ENCODE measurements around the gene CHCHD3.

The CHCHD3 gene

DNA sequence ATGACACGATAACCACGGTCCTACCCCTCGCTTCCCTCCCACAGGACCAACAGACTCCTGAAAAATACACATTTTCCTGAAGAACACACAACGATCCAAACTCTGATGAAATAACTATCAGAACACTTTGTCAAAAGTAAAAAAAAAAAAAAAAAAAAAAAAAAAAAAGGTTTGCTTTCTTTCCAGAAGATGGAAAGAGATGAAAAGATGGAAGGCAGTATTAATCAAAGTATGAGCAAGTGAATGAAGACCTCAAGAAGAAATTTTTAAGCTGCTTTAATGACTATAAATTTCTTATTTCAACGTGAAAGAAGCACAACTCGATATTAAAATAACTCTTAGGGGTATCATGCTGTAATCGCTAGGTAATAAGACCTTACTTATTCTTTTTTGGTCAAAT lies 202.3 kb downstream of the CHCHD3 start:
- no peaks in the 10 kb centered on the region for H3K9me3 ChIP-seq (ENCODE audit: control insufficient read depth, insufficient read depth, low read depth, low read length)
- peaks cover 8% of the 10 kb centered on the region for H3K4me1 ChIP-seq (ENCODE audit: control insufficient read depth, insufficient read depth, low read length)
- POLR2A ChIA-PET: no interaction called here
- CTCF ChIA-PET: no interaction called here
- H3K4me3 ChIP-seq (ENCODE audit: low read depth, low read length): no peak overlapping the region
- H3K36me3 ChIP-seq (ENCODE audit: control insufficient read depth in 2 of 2, insufficient read depth in 1 of 2, low read length in 2 of 2): no peaks in the 10 kb centered on the region
- H3K27ac ChIP-seq (ENCODE audit: extremely low read depth, low read depth, low read length): no peak overlapping the region
- TF ChIP-seq, protein P1, sequence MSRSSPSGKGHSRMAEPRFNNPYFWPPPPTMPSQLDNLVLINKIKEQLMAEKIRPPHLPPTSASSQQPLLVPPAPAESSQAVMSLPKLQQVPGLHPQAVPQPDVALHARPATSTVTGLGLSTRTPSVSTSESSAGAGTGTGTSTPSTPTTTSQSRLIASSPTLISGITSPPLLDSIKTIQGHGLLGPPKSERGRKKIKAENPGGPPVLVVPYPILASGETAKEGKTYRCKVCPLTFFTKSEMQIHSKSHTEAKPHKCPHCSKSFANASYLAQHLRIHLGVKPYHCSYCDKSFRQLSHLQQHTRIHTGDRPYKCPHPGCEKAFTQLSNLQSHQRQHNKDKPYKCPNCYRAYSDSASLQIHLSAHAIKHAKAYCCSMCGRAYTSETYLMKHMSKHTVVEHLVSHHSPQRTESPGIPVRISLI (tag by site-specific recombination; IDR thresholded peaks at IDR 0.05): peak; percentile 51; the same call in 1 of the 2 replicates
- no peak for TF ChIP-seq ZNF791 (tag by site-specific recombination; IDR thresholded peaks at IDR 0.05)
- peak; percentile 57; the same call in 1 of the 2 replicates for TF ChIP-seq ZBTB17 (tag by site-specific recombination; IDR thresholded peaks at IDR 0.05)
- no peak for TF ChIP-seq ZNF311 (tag by site-specific recombination; IDR thresholded peaks at IDR 0.05; ENCODE audit: borderline replicate concordance)

DNA sequence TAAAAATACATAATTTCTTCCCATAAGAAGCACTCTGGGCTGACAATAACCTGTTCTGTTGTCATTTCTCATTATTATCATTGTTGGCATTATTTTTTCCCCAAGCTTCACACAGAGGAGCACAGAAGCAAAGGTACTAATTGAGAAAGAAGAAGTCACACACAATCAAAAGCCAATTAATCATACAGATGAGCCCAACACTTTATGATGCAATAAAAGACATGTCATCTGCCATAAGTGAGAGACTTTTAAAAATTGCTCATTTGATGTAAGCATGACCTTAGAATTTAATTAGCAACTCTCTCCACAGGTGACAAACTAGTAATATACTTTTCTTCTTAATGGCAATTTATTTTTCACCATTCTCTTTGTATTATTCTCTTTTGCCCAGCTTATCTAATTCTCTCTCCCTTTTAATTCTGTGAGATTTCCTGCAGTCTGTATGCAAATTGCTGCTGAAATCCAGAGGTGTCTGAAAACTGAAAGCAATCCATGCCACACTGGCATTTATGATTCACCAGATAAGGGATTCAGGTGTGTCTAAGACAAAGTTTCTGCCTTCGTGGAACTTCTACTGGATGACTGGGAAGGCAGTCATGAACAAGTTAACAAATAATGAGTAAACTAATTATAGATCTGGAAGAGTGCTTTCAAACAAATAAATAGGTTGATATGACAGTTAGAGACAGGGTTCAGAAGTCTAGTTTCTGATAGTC lies 203.5 kb downstream of the CHCHD3 start:
- ChIA-PET POLR2A (no interaction called here), CTCF (no interaction called here)
- no peak overlapping the region for H3K4me3 ChIP-seq (ENCODE audit: low read depth, low read length)
- H3K9me3 ChIP-seq (ENCODE audit: control insufficient read depth, insufficient read depth, low read depth, low read length): no peaks in the 10 kb centered on the region
- no peaks in the 10 kb centered on the region for H3K36me3 ChIP-seq (ENCODE audit: control insufficient read depth in 2 of 2, insufficient read depth in 1 of 2, low read length in 2 of 2)
- peaks cover 8% of the 10 kb centered on the region for H3K4me1 ChIP-seq (ENCODE audit: control insufficient read depth, insufficient read depth, low read length)
- TF ChIP-seq, protein P2, sequence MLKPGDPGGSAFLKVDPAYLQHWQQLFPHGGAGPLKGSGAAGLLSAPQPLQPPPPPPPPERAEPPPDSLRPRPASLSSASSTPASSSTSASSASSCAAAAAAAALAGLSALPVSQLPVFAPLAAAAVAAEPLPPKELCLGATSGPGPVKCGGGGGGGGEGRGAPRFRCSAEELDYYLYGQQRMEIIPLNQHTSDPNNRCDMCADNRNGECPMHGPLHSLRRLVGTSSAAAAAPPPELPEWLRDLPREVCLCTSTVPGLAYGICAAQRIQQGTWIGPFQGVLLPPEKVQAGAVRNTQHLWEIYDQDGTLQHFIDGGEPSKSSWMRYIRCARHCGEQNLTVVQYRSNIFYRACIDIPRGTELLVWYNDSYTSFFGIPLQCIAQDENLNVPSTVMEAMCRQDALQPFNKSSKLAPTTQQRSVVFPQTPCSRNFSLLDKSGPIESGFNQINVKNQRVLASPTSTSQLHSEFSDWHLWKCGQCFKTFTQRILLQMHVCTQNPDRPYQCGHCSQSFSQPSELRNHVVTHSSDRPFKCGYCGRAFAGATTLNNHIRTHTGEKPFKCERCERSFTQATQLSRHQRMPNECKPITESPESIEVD (tag by site-specific recombination; IDR thresholded peaks at IDR 0.05): 0 out of 2 replicates have a peak, but pooled peaks have one; percentile 43
- peak; percentile 60 for TF ChIP-seq FEZF1 (tag by site-specific recombination; IDR thresholded peaks at IDR 0.05)
- TF ChIP-seq, protein P3, sequence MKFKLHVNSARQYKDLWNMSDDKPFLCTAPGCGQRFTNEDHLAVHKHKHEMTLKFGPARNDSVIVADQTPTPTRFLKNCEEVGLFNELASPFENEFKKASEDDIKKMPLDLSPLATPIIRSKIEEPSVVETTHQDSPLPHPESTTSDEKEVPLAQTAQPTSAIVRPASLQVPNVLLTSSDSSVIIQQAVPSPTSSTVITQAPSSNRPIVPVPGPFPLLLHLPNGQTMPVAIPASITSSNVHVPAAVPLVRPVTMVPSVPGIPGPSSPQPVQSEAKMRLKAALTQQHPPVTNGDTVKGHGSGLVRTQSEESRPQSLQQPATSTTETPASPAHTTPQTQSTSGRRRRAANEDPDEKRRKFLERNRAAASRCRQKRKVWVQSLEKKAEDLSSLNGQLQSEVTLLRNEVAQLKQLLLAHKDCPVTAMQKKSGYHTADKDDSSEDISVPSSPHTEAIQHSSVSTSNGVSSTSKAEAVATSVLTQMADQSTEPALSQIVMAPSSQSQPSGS (tag by site-specific recombination; IDR thresholded peaks at IDR 0.05; ENCODE audit: low read depth): no peak
- TF ChIP-seq ZEB2 (tag by site-specific recombination; IDR thresholded peaks at IDR 0.05): 0 out of 2 replicates have a peak, but pooled peaks have one; percentile 40
- H3K27ac ChIP-seq (ENCODE audit: extremely low read depth, low read depth, low read length): no peak overlapping the region

DNA sequence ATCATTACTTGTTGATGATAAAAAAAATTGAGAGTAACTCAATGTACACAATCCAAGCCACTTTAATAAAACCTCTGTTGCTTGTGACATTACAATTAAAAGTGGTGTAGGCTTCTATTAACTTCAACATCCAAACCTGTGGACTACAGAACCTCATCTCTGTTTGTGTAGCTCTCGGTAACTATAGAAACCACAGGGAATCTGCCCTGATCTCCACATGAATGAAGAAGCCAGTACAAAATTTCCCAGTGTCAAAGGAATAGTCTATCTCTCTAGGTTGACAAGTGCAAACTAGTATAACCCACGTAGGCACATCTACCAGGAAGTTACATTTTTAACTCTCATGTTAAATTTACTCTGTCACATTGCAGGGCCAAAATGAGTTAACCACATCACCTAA lies 204.3 kb downstream of the CHCHD3 start:
- no peak overlapping the region for H3K27ac ChIP-seq (ENCODE audit: extremely low read depth, low read depth, low read length)
- H3K36me3 ChIP-seq (ENCODE audit: control insufficient read depth in 2 of 2, insufficient read depth in 1 of 2, low read length in 2 of 2): no peaks in the 10 kb centered on the region
- ChIA-PET POLR2A (no interaction called here), CTCF (no interaction called here)
- H3K9me3 ChIP-seq (ENCODE audit: control insufficient read depth, insufficient read depth, low read depth, low read length): no peaks in the 10 kb centered on the region
- peaks cover 8% of the 10 kb centered on the region for H3K4me1 ChIP-seq (ENCODE audit: control insufficient read depth, insufficient read depth, low read length)
- H3K4me3 ChIP-seq (ENCODE audit: low read depth, low read length): no peak overlapping the region
- no peak for TF ChIP-seq ZNF600 (tag by site-specific recombination; IDR thresholded peaks at IDR 0.05)
- no peak for TF ChIP-seq ZNF239 (tag by site-specific recombination; IDR thresholded peaks at IDR 0.05)
- TF ChIP-seq ZFP37 (tag by site-specific recombination; IDR thresholded peaks at IDR 0.05): no peak
- no peak for TF ChIP-seq ZNF426 (tag by site-specific recombination; IDR thresholded peaks at IDR 0.05)
- TF ChIP-seq, protein P4, sequence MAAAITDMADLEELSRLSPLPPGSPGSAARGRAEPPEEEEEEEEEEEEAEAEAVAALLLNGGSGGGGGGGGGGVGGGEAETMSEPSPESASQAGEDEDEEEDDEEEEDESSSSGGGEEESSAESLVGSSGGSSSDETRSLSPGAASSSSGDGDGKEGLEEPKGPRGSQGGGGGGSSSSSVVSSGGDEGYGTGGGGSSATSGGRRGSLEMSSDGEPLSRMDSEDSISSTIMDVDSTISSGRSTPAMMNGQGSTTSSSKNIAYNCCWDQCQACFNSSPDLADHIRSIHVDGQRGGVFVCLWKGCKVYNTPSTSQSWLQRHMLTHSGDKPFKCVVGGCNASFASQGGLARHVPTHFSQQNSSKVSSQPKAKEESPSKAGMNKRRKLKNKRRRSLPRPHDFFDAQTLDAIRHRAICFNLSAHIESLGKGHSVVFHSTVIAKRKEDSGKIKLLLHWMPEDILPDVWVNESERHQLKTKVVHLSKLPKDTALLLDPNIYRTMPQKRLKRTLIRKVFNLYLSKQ (tag by site-specific recombination; IDR thresholded peaks at IDR 0.05; ENCODE audit: borderline replicate concordance): no peak
- no peak for TF ChIP-seq WT1 (tag by site-specific recombination; IDR thresholded peaks at IDR 0.05)
- TF ChIP-seq, protein P5, sequence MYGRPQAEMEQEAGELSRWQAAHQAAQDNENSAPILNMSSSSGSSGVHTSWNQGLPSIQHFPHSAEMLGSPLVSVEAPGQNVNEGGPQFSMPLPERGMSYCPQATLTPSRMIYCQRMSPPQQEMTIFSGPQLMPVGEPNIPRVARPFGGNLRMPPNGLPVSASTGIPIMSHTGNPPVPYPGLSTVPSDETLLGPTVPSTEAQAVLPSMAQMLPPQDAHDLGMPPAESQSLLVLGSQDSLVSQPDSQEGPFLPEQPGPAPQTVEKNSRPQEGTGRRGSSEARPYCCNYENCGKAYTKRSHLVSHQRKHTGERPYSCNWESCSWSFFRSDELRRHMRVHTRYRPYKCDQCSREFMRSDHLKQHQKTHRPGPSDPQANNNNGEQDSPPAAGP (tag by site-specific recombination; IDR thresholded peaks at IDR 0.05): no peak
- TF ChIP-seq ZFP3 (tag by site-specific recombination; IDR thresholded peaks at IDR 0.05; ENCODE audit: low read depth): no peak
- TF ChIP-seq ZNF394 (tag by site-specific recombination; IDR thresholded peaks at IDR 0.05; ENCODE audit: borderline replicate concordance): no peak
- TF ChIP-seq ZNF610 (tag by site-specific recombination; IDR thresholded peaks at IDR 0.05; ENCODE audit: borderline replicate concordance): no peak
